Suprapubic skin (tissue), 4 donors: ENCODE data around the gene RGS9BP. TPM values are rescaled to one million over a fixed set of nuclear protein-coding genes. Genes with fewer than 3 reads are reported as not detected.
"Not testable (repeated sequence)": the region's sequence is repeated elsewhere in the genome, so short reads cannot be mapped to it uniquely, and the experiment has no call there.

Experiments used
- DNase-seq, 2 donors: peaks; one replicate each; pipeline ENCODE4 v3.0.0-alpha.2; 2019; ENCODE audit warnings: low spot score in 2 of 2
- H3K27ac ChIP-seq: fragments of 200-600 bp; sonication (generic); one replicate; pipeline ENCODE4 v1.5.1; 2019
- H3K27me3 ChIP-seq: fragments of 200-600 bp; sonication (generic); one replicate; pipeline ENCODE4 v1.5.1; 2019
- H3K36me3 ChIP-seq: fragments of 200-600 bp; sonication (generic); one replicate; pipeline ENCODE4 v1.5.1; 2019
- H3K4me1 ChIP-seq: fragments of 200-600 bp; sonication (generic); one replicate; pipeline ENCODE4 v1.5.1; 2019
- H3K4me3 ChIP-seq: fragments of 200-600 bp; sonication (generic); one replicate; pipeline ENCODE4 v1.5.1; 2019; ENCODE audit warnings: mild to moderate bottlenecking
- H3K9me3 ChIP-seq: fragments of 200-600 bp; sonication (generic); one replicate; pipeline ENCODE4 v1.5.1; 2019
- EP300 ChIP-seq: sonication (generic); formaldehyde crosslinking; IDR thresholded peaks from one replicate; pipeline ENCODE4 v1.6.1; 2017; ENCODE audit warnings: antibody characterized with exemption
- POLR2A ChIP-seq, 2 donors: fragments of 450-650 bp; IDR thresholded peaks; one replicate each; pipeline ENCODE4 v1.6.1; 2017; ENCODE audit warnings: antibody characterized with exemption in 2 of 2, mild to moderate bottlenecking in 2 of 2, moderate library complexity in 2 of 2
- POLR2AphosphoS5 ChIP-seq, 3 donors: sonication (generic); formaldehyde crosslinking; IDR thresholded peaks; one replicate each; pipeline ENCODE4 v1.6.1; 2017; ENCODE audit warnings: antibody characterized with exemption in 3 of 3
- WGBS: methylation state at CpG from one replicate; pipeline ENCODE4 v1.1.5; 2018; 5-methylcytosine and 5-hydroxymethylcytosine counted together
- total RNA-seq, 4 donors: library from RNA; depleted of rRNA; stranded (reverse); fragments of >200 nt; gene quantifications; one replicate each; pipeline ENCODE4 v1.1.0, GENCODE V29; 2016
- TF ChIP-seq, protein P1 (sequence below), 2 donors: fragments of 200-600 bp in 1 of 2; fragments of 450-650 bp in 1 of 2; sonication (generic) in 1 of 2; IDR thresholded peaks; one replicate each; pipeline ENCODE4 v1.5.1; 2016 to 2019; ENCODE audit warnings: antibody characterized with exemption in 2 of 2, mild to moderate bottlenecking in 1 of 2, moderate library complexity in 1 of 2

RGS9BP gene
- total RNA-seq, 4 donors from 2014 or later: 0.72 to 3.8 (median 1.3) TPM

DNA sequence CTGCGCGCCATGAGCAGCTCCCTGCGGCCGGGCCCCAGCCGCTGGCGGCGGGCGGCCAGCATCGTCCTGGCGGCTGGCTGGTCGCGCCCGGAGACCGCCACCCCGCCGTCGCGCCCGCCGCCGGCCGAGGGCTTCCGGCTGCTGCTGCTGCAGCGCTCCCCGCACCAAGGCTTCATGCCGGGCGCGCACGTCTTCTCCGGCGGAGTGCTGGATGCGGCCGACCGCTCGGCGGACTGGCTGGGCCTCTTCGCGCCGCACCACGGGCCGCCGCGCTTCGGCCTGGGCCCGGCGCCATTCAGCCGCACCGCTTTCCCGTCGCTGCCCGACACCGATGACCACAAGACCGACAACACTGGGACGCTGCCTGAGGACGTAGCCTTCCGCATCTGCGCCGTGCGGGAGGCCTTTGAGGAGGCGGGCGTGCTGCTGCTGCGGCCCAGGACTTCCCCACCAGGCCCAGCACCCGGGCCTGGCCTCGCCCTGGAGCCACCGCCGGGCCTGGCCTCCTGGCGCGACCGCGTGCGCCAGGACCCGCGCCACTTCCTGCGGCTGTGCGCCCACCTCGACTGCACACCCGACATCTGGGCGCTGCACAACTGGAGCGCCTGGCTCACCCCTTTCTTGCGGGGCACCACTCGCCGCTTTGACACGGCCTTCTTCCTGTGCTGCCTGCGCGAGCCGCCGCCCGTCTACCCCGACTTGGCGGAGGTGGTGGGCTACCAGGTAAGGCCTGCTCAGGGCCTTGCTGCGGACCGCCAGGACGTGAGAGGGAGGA, 16.5 kb downstream of the RGS9BP start:
- no peak for TF ChIP-seq EP300
- TF ChIP-seq, protein P1, sequence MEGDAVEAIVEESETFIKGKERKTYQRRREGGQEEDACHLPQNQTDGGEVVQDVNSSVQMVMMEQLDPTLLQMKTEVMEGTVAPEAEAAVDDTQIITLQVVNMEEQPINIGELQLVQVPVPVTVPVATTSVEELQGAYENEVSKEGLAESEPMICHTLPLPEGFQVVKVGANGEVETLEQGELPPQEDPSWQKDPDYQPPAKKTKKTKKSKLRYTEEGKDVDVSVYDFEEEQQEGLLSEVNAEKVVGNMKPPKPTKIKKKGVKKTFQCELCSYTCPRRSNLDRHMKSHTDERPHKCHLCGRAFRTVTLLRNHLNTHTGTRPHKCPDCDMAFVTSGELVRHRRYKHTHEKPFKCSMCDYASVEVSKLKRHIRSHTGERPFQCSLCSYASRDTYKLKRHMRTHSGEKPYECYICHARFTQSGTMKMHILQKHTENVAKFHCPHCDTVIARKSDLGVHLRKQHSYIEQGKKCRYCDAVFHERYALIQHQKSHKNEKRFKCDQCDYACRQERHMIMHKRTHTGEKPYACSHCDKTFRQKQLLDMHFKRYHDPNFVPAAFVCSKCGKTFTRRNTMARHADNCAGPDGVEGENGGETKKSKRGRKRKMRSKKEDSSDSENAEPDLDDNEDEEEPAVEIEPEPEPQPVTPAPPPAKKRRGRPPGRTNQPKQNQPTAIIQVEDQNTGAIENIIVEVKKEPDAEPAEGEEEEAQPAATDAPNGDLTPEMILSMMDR (IDR thresholded peaks at IDR 0.05): no peak
- no peak for TF ChIP-seq POLR2A (IDR thresholded peaks at IDR 0.05)
- no peak for TF ChIP-seq POLR2AphosphoS5 (IDR thresholded peaks at IDR 0.05)
- Histone ChIP-seq H3K4me3 (peak overlapping the region; percentile 80), H3K4me1 (peaks cover 58% of the 10 kb centered on the region), H3K36me3 (no peaks in the 10 kb centered on the region), H3K27ac (peak overlapping the region; percentile 93), H3K27me3 (no peaks in the 10 kb centered on the region), H3K9me3 (no peaks in the 10 kb centered on the region)
- peak in 1 of 2 donors; percentile 74 for DNase-seq
- 1% methylated on average over 62 of the region's 93 CpGs for WGBS

DNA sequence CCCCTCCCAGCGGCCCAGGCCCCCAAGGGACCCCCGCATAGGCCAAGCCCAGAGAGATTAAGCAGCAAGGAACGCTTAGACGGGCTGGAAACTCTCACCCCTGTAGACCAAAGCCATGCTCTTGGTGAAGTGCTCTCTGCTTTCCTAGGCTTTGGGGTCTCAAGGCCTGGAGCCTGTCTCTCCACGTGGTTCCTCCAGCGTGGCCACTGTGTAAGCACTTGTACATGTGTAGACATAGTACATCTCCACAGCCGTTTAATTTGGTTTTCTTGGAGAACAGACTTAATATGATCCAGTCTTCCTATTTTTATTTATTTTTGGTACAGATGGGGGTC, 17.0 kb downstream of the RGS9BP start:
- no peak for DNase-seq
- Histone ChIP-seq H3K4me1 (peaks cover 60% of the 10 kb centered on the region), H3K27me3 (no peaks in the 10 kb centered on the region), H3K4me3 (peak overlapping the region; percentile 80), H3K9me3 (no peaks in the 10 kb centered on the region), H3K27ac (peak overlapping the region; percentile 93), H3K36me3 (no peaks in the 10 kb centered on the region)
- 11% methylated on average over 6 of the region's 7 CpGs for WGBS
- no peak for TF ChIP-seq EP300
- TF ChIP-seq POLR2A (IDR thresholded peaks at IDR 0.05): no peak
- TF ChIP-seq, protein P1 (IDR thresholded peaks at IDR 0.05): no peak
- no peak for TF ChIP-seq POLR2AphosphoS5 (IDR thresholded peaks at IDR 0.05)

DNA sequence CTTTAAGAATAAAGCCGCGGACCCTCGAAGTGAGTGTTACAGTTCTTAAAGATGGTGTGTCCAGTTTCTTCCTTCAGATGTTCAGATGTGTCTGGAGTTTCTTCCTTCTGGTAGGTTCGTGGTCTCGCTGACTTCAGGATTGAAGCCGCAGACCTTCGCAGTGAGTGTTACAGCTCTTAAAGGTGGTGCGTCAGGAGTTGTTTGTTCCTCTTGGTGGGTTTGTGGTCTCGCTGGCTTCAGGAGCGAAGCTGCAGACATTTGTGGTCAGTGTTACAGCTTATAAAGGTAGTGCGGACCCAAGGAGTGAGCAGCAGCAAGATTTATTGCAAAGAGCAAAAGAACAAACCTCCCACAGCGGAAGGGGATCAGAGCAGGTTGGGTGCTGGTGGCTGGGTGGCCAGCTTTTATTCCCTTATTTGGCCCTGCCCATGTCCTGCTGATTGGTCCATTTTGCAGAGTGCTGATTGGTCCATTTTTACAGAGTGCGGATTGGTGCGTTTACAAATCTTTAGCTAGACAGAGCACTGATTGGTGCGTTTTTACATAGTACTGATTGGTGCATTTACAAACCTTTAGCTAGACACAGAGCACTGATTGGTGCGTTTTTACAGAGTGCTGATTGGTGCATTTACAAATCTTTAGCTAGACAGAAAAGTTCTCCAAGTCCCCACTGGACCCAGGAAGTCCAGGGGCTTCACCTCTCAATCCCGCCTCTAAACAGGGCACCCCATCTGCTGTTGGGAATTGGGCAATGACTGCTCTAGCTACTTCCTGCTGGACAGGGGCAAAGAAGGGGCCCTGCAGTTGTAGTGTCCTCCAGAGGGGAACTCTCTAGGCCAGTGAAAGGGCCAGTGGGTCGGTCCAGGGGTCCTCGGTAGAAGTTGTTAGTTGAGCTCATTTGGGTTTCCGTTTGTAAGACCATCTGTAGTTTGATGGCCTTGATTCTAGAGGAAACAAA, 17.8 kb downstream of the RGS9BP start:
- not testable (repeated sequence) for DNase-seq, H3K27me3 ChIP-seq, H3K36me3 ChIP-seq, H3K9me3 ChIP-seq
- 89% methylated on average over 19 of the region's 20 CpGs for WGBS
- H3K27ac ChIP-seq: peak overlapping the region; percentile 46
- H3K4me1 ChIP-seq: peaks cover 60% of the 10 kb centered on the region
- peak overlapping the region; percentile 80 for H3K4me3 ChIP-seq

DNA sequence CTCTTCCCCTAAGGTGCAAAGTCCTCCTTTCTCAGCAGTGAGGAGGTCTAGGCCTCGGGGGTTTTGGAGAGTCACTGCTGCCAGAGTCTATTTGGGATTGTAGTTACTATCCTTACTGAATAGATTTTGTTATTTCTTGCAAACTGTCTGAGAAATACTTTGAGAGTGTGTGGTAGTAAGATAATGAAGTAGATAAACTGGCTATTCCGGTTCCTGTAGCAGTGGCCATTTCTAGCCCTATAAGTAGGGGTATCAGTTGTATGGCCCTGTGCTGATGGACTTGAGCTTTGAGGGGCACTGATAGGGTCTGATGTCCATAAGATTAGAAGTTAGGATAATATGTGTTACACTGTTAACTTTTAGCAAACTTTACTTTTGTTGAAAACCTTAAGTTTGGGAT, 18.7 kb downstream of the RGS9BP start:
- not testable (repeated sequence) for DNase-seq, H3K9me3 ChIP-seq, H3K36me3 ChIP-seq, H3K27me3 ChIP-seq, H3K27ac ChIP-seq
- WGBS: 41% methylated on average over 2 of the region's 2 CpGs
- peak overlapping the region; percentile 80 for H3K4me3 ChIP-seq
- peaks cover 60% of the 10 kb centered on the region for H3K4me1 ChIP-seq

DNA sequence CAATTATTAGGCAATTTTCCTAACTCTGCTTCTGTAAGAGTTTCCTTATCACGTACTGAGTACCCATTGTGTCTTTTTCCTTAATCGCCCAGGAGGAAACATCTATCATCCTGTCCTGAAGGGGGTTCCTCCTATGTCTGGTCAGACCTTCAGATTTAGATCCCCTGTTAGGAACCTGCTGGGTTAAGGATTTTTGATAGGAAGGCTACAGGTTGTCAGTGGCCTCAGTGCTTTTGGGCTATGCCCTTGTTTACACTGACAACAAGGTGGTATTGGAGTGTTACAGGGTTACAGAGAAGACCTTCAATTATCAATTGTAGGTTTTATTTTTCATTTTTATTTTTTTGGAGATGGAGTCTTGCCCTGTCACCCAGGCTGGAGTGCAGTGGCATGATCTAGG, 19.2 kb downstream of the RGS9BP start:
- H3K27ac ChIP-seq, H3K9me3 ChIP-seq, H3K27me3 ChIP-seq, DNase-seq: not testable (repeated sequence)
- H3K4me1 ChIP-seq: peaks cover 60% of the 10 kb centered on the region
- H3K36me3 ChIP-seq: peaks cover 12% of the 10 kb centered on the region
- 41% methylated on average over 2 of the region's 2 CpGs for WGBS
- peak overlapping the region; percentile 80 for H3K4me3 ChIP-seq

DNA sequence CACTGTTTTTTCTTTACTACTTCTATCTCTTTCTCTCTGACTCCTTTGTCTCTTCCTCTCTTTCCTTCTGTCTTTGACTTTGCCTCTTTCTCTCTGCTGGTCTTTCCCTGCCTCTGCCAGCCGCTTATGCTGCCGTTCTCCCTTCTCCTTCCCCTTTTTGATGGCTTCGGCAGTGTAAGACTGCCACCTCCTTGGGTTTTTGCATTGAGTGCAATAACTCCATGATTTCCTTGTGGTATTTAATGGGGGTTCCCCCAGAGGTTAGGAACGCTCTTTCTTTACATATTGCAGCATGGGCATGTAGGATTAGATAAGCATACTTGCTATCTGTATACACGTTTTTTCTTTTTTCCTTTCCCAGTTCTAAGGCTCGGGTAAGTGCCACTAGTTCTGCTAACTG, 19.9 kb downstream of the RGS9BP start:
- not testable (repeated sequence) for H3K27me3 ChIP-seq, H3K9me3 ChIP-seq, DNase-seq, H3K27ac ChIP-seq, H3K4me3 ChIP-seq
- H3K4me1 ChIP-seq: peaks cover 56% of the 10 kb centered on the region
- 67% methylated on average over 6 of the region's 6 CpGs for WGBS
- H3K36me3 ChIP-seq: peaks cover 15% of the 10 kb centered on the region

DNA sequence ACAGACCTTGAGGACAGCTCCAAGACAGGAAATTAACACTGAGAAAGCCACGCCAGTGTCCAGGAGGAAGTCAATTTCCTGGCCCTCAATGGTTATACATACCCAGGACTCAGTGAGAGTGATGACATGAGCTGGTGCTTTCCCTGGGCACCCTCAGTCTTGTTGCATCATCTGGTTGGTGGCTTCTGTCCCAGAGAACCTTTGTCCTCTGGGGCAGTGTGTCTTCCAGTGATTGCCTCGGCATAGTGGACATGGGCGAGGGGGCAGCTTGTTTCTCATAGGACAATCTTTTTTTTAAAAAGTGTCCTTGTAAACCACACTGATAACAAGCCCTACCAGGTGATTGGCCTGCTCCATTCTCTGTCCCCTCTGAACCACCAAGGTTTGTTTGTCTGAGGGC, 21.1 kb downstream of the RGS9BP start:
- WGBS: 88% methylated on average over 3 of the region's 3 CpGs
- not testable (repeated sequence) for H3K27me3 ChIP-seq

DNA sequence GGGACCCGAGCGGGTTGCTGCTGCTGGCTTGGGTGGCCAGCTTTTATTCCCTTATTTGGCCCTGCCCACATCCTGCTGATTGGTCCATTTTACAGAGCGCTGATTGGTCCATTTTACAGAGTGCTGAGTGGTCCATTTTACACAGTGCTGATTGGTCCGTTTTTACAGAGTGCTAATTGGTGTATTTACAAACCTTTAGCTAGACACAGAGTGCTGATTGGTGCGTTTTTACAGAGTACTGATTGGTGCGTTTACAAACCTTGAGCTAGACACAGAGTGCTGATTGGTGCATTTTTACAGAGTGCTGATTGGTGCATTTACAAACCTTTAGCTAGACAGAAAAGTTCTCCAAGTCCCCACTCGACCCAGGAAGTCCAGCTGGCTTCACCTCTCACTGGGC, 24.5 kb downstream of the RGS9BP start:
- H3K4me1 ChIP-seq: peaks cover 18% of the 10 kb centered on the region
- peaks cover 10% of the 10 kb centered on the region for H3K9me3 ChIP-seq
- DNase-seq, H3K27me3 ChIP-seq, H3K27ac ChIP-seq, H3K4me3 ChIP-seq: not testable (repeated sequence)
- H3K36me3 ChIP-seq: peaks cover 29% of the 10 kb centered on the region
- 91% methylated on average over 7 of the region's 7 CpGs for WGBS

More for the DNA sequence above, 21.1 kb downstream of the RGS9BP start:
- H3K4me1 ChIP-seq: peaks cover 45% of the 10 kb centered on the region
- DNase-seq, H3K27ac ChIP-seq, H3K4me3 ChIP-seq, H3K9me3 ChIP-seq: not testable (repeated sequence)
- H3K36me3 ChIP-seq: peaks cover 15% of the 10 kb centered on the region
